Uterus (tissue), 4 donors: ENCODE results near the gene CHCHD1. TPM values are rescaled to one million over a fixed set of nuclear protein-coding genes. Genes with fewer than 3 reads are reported as not detected.
A peak's percentile ranks its signal among the peaks of the same experiment; 100 is the strongest.

Experiments used
- DNase-seq, 2 donors: peaks; one replicate each; pipeline ENCODE4 v3.0.0-alpha.2; 2019 to 2020
- H3K27ac ChIP-seq, 2 donors: fragments of 200-600 bp; sonication (generic); 1 replicate in 1 of 2; 2 replicates in 1 of 2; pipeline ENCODE4 v1.5.1; 2016 to 2018
- H3K27me3 ChIP-seq, 2 donors: fragments of 200-600 bp; sonication (generic); one replicate each; pipeline ENCODE4 v1.5.1; 2018 to 2019; ENCODE audit warnings: control low read depth in 1 of 2
- H3K36me3 ChIP-seq, 2 donors: fragments of 200-600 bp; sonication (generic); one replicate each; pipeline ENCODE4 v1.5.1; 2019; ENCODE audit warnings: control low read depth in 1 of 2
- H3K4me1 ChIP-seq, 2 donors: fragments of 200-600 bp; sonication (generic); one replicate each; pipeline ENCODE4 v1.5.1; 2018 to 2019; ENCODE audit warnings: control low read depth in 1 of 2
- H3K4me3 ChIP-seq, 2 donors: fragments of 200-600 bp; sonication (generic); 1 replicate in 1 of 2; 2 replicates in 1 of 2; pipeline ENCODE4 v1.5.1; 2018 to 2019; ENCODE audit warnings: mild to moderate bottlenecking in 1 of 2
- H3K9me3 ChIP-seq, 2 donors: fragments of 200-600 bp; sonication (generic); one replicate each; pipeline ENCODE4 v1.5.1; 2019; ENCODE audit warnings: control low read depth in 1 of 2
- CTCF ChIP-seq, 4 experiments: fragments of 200-600 bp in 2 of 4; fragments of 450-650 bp in 2 of 4; sonication (generic) in 2 of 4; IDR thresholded peaks; one replicate each; pipeline ENCODE4 v1.5.1; 2016 to 2019; ENCODE audit warnings: antibody characterized with exemption in 4 of 4, mild to moderate bottlenecking in 2 of 4, moderate library complexity in 1 of 4
- POLR2A ChIP-seq, 2 donors: fragments of 450-650 bp; IDR thresholded peaks; one replicate each; pipeline ENCODE4 v1.6.1; 2016; ENCODE audit warnings: antibody characterized with exemption in 2 of 2, mild to moderate bottlenecking in 1 of 2, moderate library complexity in 1 of 2
- intact Hi-C: fragments of 100-400 bp; cut with DNase I; formaldehyde crosslinking; loops from one replicate; pipeline ENCODE4 v1.15.1; 2023; ENCODE audit warnings: low total_unique reads
- total RNA-seq, 4 donors: library from RNA; depleted of rRNA in 3 of 4; stranded (reverse); fragments of >200 nt in 3 of 4; gene quantifications; one replicate each; pipeline versions ENCODE4 v1.1.0 to v1.2.4, GENCODE V29; 2014 to 2023
- donor health status: DM: yes; HTN: yes; CAD: no.

CHCHD1 gene
- total RNA-seq, 4 donors from 2014 or later: 7.1 to 15.3 (median 11.0) TPM

DNA sequence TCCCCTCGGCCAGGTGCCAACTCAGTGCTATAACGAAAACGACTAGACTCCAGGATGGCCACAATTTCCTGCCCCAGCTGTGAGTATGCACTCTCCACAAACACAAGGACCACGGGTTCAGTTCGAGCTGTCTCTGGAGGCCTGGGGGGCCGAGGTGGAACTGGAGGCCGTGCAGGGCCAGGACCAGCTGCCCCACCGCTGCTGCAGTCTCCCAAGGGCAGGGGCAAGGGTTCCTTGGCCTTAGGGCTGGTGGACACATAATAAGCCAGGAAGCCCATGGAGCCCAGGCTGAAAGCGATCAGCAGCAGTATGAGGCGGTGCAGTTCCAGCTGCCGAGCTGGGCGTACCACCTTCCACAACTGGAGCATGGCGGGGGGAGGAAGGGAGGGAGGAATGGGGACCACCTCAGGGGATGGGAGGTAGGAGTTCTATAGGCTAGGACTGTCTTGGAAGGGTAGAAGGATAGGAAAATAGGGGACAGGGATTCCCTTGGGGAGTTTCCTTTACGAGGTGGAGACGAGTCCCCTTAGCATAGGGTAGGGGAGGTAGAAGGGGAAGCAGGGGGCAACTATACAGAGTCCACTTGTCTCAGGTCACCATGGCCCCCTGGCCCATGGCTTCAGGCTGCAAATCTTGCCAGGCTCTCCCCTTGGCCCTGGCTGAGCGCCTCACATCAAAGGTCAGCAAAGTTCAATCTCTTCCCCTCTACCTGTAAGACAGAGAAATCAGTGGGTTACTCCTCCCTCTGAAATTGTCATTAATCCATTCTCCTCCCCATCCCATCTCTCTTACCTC, 26.4 kb downstream of the CHCHD1 start:
- Histone ChIP-seq H3K4me1 (no peaks in the 10 kb centered on the region), H3K36me3 (no peaks in the 10 kb centered on the region), H3K9me3 (no peaks in the 10 kb centered on the region), H3K4me3 (no peak overlapping the region), H3K27me3 (no peaks in the 10 kb centered on the region), H3K27ac (no peak overlapping the region)
- no peak for DNase-seq
- TF ChIP-seq POLR2A (IDR thresholded peaks at IDR 0.05): no peak
- TF ChIP-seq CTCF (IDR thresholded peaks at IDR 0.05): no peak
- intact Hi-C loops: no loop called here

GRCh38 chr10:73809061-73809818, 27.4 kb downstream of the CHCHD1 start:
- Histone ChIP-seq H3K4me3 (no peak overlapping the region), H3K9me3 (no peaks in the 10 kb centered on the region), H3K27ac (no peak overlapping the region), H3K27me3 (no peaks in the 10 kb centered on the region), H3K4me1 (no peaks in the 10 kb centered on the region), H3K36me3 (no peaks in the 10 kb centered on the region)
- DNase-seq: no peak
- intact Hi-C loops: no loop called here
- TF ChIP-seq POLR2A (IDR thresholded peaks at IDR 0.05): no peak
- no peak for TF ChIP-seq CTCF (IDR thresholded peaks at IDR 0.05)

- DNase-seq: no peak
- Histone ChIP-seq H3K4me3 (peak overlapping the region; percentile 73 to 74), H3K27ac (peak overlapping the region; percentile 88), H3K36me3 (no peaks in the 10 kb centered on the region), H3K9me3 (no peaks in the 10 kb centered on the region), H3K4me1 (no peaks in the 10 kb centered on the region), H3K27me3 (no peaks in the 10 kb centered on the region)
- intact Hi-C loops: no loop called here
- TF ChIP-seq CTCF (IDR thresholded peaks at IDR 0.05): no peak
- no peak for TF ChIP-seq POLR2A (IDR thresholded peaks at IDR 0.05)
These were observed 28.5 kb downstream of the CHCHD1 start for GRCh38 chr10:73810358-73810734.

DNA sequence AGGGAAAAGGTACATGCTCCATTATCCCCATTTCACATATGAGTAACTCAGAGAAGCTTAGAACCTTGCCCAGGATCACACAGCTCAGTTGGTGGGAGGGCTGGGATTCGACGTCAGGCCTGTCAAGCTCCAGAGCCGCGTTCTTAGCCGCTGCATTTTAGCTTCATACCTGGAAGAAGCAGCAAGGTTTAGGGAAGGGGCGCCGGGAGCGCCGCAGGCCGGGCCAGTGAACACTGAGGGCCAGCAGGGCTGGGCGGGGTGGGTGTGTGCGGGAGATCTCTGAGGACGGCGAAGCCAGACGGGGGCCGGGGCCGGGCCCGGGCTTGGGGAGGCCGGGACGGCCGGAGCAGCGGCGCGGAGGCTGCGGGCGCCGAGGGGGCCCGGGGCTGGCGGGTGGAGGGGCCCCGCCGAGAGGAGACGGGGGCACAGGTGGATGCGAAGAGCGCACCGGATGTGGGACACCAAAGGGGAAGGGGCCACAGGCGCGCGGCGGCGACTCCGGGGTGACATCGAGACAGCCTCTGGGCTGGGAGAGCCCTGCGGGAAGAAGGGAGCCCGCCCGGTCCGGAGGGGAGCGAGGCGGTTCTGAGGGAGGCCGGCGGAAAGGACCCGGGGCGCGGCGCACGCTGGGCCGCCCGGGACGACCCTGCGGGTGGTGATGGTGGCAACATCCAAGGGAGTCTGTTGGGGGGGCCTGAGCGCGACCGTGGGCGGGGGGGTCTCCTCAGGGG, 29.1 kb downstream of the CHCHD1 start:
- no peak for DNase-seq

More for the DNA sequence above, 29.1 kb downstream of the CHCHD1 start:
- peak overlapping the region; percentile 88 for H3K27ac ChIP-seq
- H3K4me1 ChIP-seq: no peaks in the 10 kb centered on the region
- H3K36me3 ChIP-seq: no peaks in the 10 kb centered on the region
- peak overlapping the region; percentile 73 to 74 for H3K4me3 ChIP-seq
- no peaks in the 10 kb centered on the region for H3K9me3 ChIP-seq
- intact Hi-C loops: no loop called here
- TF ChIP-seq POLR2A (IDR thresholded peaks at IDR 0.05) (no peak), CTCF (IDR thresholded peaks at IDR 0.05) (no peak)
- H3K27me3 ChIP-seq: no peaks in the 10 kb centered on the region
